IMR-90 (cell line): ENCODE data around the gene AJUBA. TPM values are rescaled to one million over a fixed set of nuclear protein-coding genes. Genes with fewer than 3 reads are reported as not detected.
A peak's percentile ranks its signal among the peaks of the same experiment; 100 is the strongest.

Experiments used
- ATAC-seq: fragments of 200-7000 bp; cut with Tn5 transposase; 2 replicates; pipeline ENCODE4 v1.9.1; 2020; ENCODE audit warnings: low read depth, mild to moderate bottlenecking, moderate library complexity
- BruUV-seq: library from RNA; stranded (reverse); fragments of 400-500 nt; replicated peaks from 2 replicates; lab custom pipeline; 2021; lab: Mats Ljungman, UMichigan
- CTCF ChIA-PET: fragments of 300-600 bp; formaldehyde crosslinking; extraction: SDS; loops from one replicate; lab custom pipeline; 2021; ENCODE audit warnings: antibody characterized with exemption; lab: Yijun Ruan, JAX
- POLR2A ChIA-PET: fragments of 300-600 bp; sonication (Branson Sonifier 250); formaldehyde crosslinking; loops from one replicate; lab custom pipeline; 2022; ENCODE audit warnings: antibody characterized with exemption; ENCODE audit not compliant: unreplicated experiment; lab: Charles Lee
- DNase-seq: peaks from one replicate; pipeline ENCODE4 v3.0.0; 2013
- H2AFZ ChIP-seq: replicated peaks from 2 replicates; pipeline ENCODE3; 2013; ENCODE audit warnings: low read length, mild to moderate bottlenecking; ENCODE audit not compliant: poor library complexity
- H2AK5ac ChIP-seq: 2 replicates; pipeline ENCODE4 v1.6.1; 2013; ENCODE audit warnings: low read depth, low read length, inconsistent platforms
- H2AK9ac ChIP-seq: replicated peaks from 2 replicates; pipeline ENCODE3; 2013; ENCODE audit warnings: mild to moderate bottlenecking, low read depth, low read length, moderate library complexity; ENCODE audit not compliant: poor library complexity
- H2BK120ac ChIP-seq: 2 replicates; pipeline ENCODE4 v1.6.1; 2013; ENCODE audit warnings: low read depth, low read length, inconsistent platforms
- H2BK15ac ChIP-seq: 3 replicates; pipeline ENCODE4 v1.6.1; 2013; ENCODE audit warnings: low read depth, low read length, inconsistent platforms
- H2BK20ac ChIP-seq: 2 replicates; pipeline ENCODE4 v1.6.1; 2013; ENCODE audit warnings: low read depth, mild to moderate bottlenecking, inconsistent platforms, low read length, moderate library complexity
- H2BK5ac ChIP-seq: 2 replicates; pipeline ENCODE4 v1.6.1; 2013; ENCODE audit warnings: mild to moderate bottlenecking, low read depth, low read length, inconsistent platforms; ENCODE audit not compliant: poor library complexity, severe bottlenecking
- H3K14ac ChIP-seq: replicated peaks from 2 replicates; pipeline ENCODE4 v1.6.1; 2013; ENCODE audit warnings: low read depth, low read length, inconsistent platforms
- H3K18ac ChIP-seq: 2 replicates; pipeline ENCODE4 v1.6.1; 2013; ENCODE audit warnings: low read depth, low read length, control low read depth
- H3K23ac ChIP-seq: 2 replicates; pipeline ENCODE4 v1.6.1; 2013; ENCODE audit warnings: low read depth, low read length, inconsistent platforms
- H3K27ac ChIP-seq: 2 replicates; pipeline ENCODE4 v1.5.1; 2013; ENCODE audit warnings: mild to moderate bottlenecking, control low read depth, low read length; ENCODE audit not compliant: insufficient read depth
- H3K27me3 ChIP-seq: 2 replicates; pipeline ENCODE4 v1.6.1; 2013; ENCODE audit warnings: low read length; ENCODE audit not compliant: control insufficient read depth, insufficient read depth
- H3K36me3 ChIP-seq: 2 replicates; pipeline ENCODE4 v1.6.1; 2013; ENCODE audit warnings: low read length, mixed read lengths; ENCODE audit not compliant: control insufficient read depth, insufficient read depth
- H3K4ac ChIP-seq: 2 replicates; pipeline ENCODE4 v1.6.1; 2013; ENCODE audit warnings: low read depth, low read length, inconsistent platforms
- H3K4me1 ChIP-seq: 2 replicates; pipeline ENCODE4 v1.6.1; 2013; ENCODE audit warnings: low read length, mixed read lengths; ENCODE audit not compliant: control insufficient read depth, insufficient read depth
- H3K4me2 ChIP-seq: 2 replicates; pipeline ENCODE4 v1.6.1; 2013; ENCODE audit warnings: low read depth, mild to moderate bottlenecking, control low read depth, low read length, moderate library complexity
- H3K4me3 ChIP-seq: 2 replicates; pipeline ENCODE4 v1.5.1; 2013; ENCODE audit warnings: low read depth, mild to moderate bottlenecking, control low read depth, low read length, moderate library complexity; ENCODE audit not compliant: insufficient read depth
- H3K56ac ChIP-seq: 2 replicates; pipeline ENCODE4 v1.6.1; 2013; ENCODE audit warnings: low read length, inconsistent platforms; ENCODE audit not compliant: insufficient read depth; ENCODE audit errors: extremely low read depth
- H3K79me1 ChIP-seq, 2 experiments: 2 replicates each; pipeline ENCODE4 v1.6.1; 2013; ENCODE audit warnings: low read length in 2 of 2, inconsistent platforms in 1 of 2, low read depth in 1 of 2
- H3K9ac ChIP-seq: 2 replicates; pipeline ENCODE4 v1.6.1; 2013; ENCODE audit warnings: low read depth, low read length, control low read depth
- H3K9me1 ChIP-seq: 2 replicates; pipeline ENCODE4 v1.6.1; 2013; ENCODE audit warnings: low read length, inconsistent platforms; ENCODE audit not compliant: insufficient read depth
- H3K9me3 ChIP-seq: 2 replicates; pipeline ENCODE4 v1.6.1; 2013; ENCODE audit warnings: low read length; ENCODE audit not compliant: control insufficient read depth, insufficient read depth
- H4K20me1 ChIP-seq: 2 replicates; pipeline ENCODE4 v1.6.1; 2013; ENCODE audit warnings: low read length, inconsistent platforms; ENCODE audit not compliant: insufficient read depth
- H4K5ac ChIP-seq: 2 replicates; pipeline ENCODE4 v1.6.1; 2013; ENCODE audit warnings: mild to moderate bottlenecking, low read depth, low read length, control low read depth
- H4K8ac ChIP-seq, 2 experiments: 2 replicates each; pipeline ENCODE4 v1.6.1; 2013; ENCODE audit warnings: low read depth in 2 of 2, low read length in 2 of 2, control low read depth in 1 of 2, inconsistent platforms in 1 of 2
- H4K91ac ChIP-seq: 2 replicates; pipeline ENCODE4 v1.6.1; 2013; ENCODE audit warnings: low read depth, low read length, inconsistent platforms; ENCODE audit not compliant: insufficient read depth
- BHLHE40 ChIP-seq: fragments of 150-350 bp; IDR thresholded peaks from 2 replicates; pipeline ENCODE4 v1.6.1; 2016; ENCODE audit warnings: mild to moderate bottlenecking, low read depth, low read length
- NFE2L2 ChIP-seq: fragments of 150-350 bp; IDR thresholded peaks from 2 replicates; pipeline ENCODE4 v1.6.1; 2016; ENCODE audit warnings: low read depth, mild to moderate bottlenecking, low read length
- SMC3 ChIP-seq: fragments of 150-350 bp; IDR thresholded peaks from 2 replicates; pipeline ENCODE4 v1.6.1; 2016; ENCODE audit warnings: low read depth, mild to moderate bottlenecking, antibody characterized with exemption, low read length, moderate library complexity
- WGBS, 2 experiments: methylation state at CpG; one replicate each; pipeline versions ENCODE4 v1.1.5 to v1.1.7; 2013; ENCODE audit warnings: missing lambda C conversion rate in 2 of 2; ENCODE audit not compliant: insufficient read length in 1 of 2; ENCODE audit errors: extremely low coverage in 2 of 2; 5-methylcytosine and 5-hydroxymethylcytosine counted together
- dilution Hi-C: fragments of 300-500 bp; cut with HindIII; formaldehyde crosslinking; loops from one replicate; pipeline ENCODE4 v1.14.3; 2018; ENCODE audit warnings: low sequenced_read_pairs; ENCODE audit not compliant: unreplicated experiment
- in situ Hi-C: fragments of 300-500 bp; cut with MboI; formaldehyde crosslinking; loops from 3 replicates; pipeline ENCODE4 v1.14.3; 2019; ENCODE audit warnings: low sequenced_read_pairs, inconsistent platforms, mixed read lengths
- intact Hi-C: fragments of 100-400 bp; cut with micrococcal nuclease; formaldehyde crosslinking; loops from 2 replicates; pipeline ENCODE4 v1.10.0; 2022
- polyA plus RNA-seq, 3 experiments: library from polyadenylated mRNA; depleted of rRNA; stranded (reverse); fragments of >200 nt; gene quantifications; 2 replicates each; pipeline ENCODE4 v1.2.3, GENCODE V29; 2012; ENCODE audit warnings: low replicate concordance in 1 of 3
- total RNA-seq: library from RNA; depleted of rRNA; stranded (reverse); fragments of >200 nt; gene quantifications from 2 replicates; pipeline ENCODE4 v1.2.3, GENCODE V29; 2012

The AJUBA gene
- total and polyA plus RNA-seq, 2 of the 4 experiments (the other 2 are of a cell fraction), result 46.4 to 67.6 TPM

- dilution Hi-C loops (no loop called here), intact Hi-C loops (loop anchor here (2.0 kb wide), 2 partner anchors 54 to 134 kb away; partner anchors contain the start of gene AJUBA), in situ Hi-C loops (no loop called here)
- H3K23ac ChIP-seq, result peak overlapping the region; percentile 59
- peaks cover 3% of the 10 kb centered on the region; the same call in 1 of the 2 replicates for H3K4me1 ChIP-seq
- peaks cover 7 to 43% of the 10 kb centered on the region in 2 experiments for H3K79me1 ChIP-seq
- peak overlapping the region; percentile 80 for H3K9ac ChIP-seq
- H2AFZ ChIP-seq, result peak overlapping the region; percentile 99
- peak overlapping the region; percentile 54; the same call in 1 of the 2 replicates for H4K5ac ChIP-seq
- no peaks in the 10 kb centered on the region for H3K27me3 ChIP-seq
- peak overlapping the region; percentile 90 for H3K14ac ChIP-seq
- H4K91ac ChIP-seq, result peak overlapping the region; percentile 83
- peaks cover 8% of the 10 kb centered on the region; the same call in 1 of the 2 replicates for H3K9me1 ChIP-seq
- peak overlapping the region; percentile 98 for H2AK9ac ChIP-seq
- TF ChIP-seq SMC3 (no peak), NFE2L2 (no peak), BHLHE40 (peak; percentile 43; the same call in 1 of the 2 replicates)
- peak overlapping the region; percentile 84 for H3K4ac ChIP-seq
- POLR2A ChIA-PET, result no interaction called here
- peak overlapping the region; percentile 68 for H3K56ac ChIP-seq
- H2AK5ac ChIP-seq, result peak overlapping the region; percentile 76
- peak overlapping the region; percentile 82 for H3K27ac ChIP-seq
- H2BK20ac ChIP-seq, result no peak overlapping the region
- BruUV-seq, result no TSS peak
- H3K18ac ChIP-seq, result peak overlapping the region; percentile 11; the same call in 1 of the 2 replicates
- 0% methylated on average over 4 of the region's 12 CpGs; no CpG with 5 or more reads in 1 of the 2 experiments for WGBS, 2 experiments
- peak overlapping the region; percentile 33 to 95 for H4K8ac ChIP-seq
- H3K9me3 ChIP-seq, result no peaks in the 10 kb centered on the region
- 0 out of 2 replicates have a peak overlapping the region, but pooled peaks have one; percentile 34 for H2BK120ac ChIP-seq
- DNase-seq, result no peak
- peak overlapping the region; percentile 83 for H3K4me2 ChIP-seq
- ATAC-seq, result no peak
- peak overlapping the region; percentile 72 for H2BK5ac ChIP-seq
- H2BK15ac ChIP-seq, result no peak overlapping the region; the same call in 2 of the 3 replicates
- H3K36me3 ChIP-seq, result peaks cover 21% of the 10 kb centered on the region
- no peaks in the 10 kb centered on the region for H4K20me1 ChIP-seq
- CTCF ChIA-PET, result interaction anchor here (1.1 to 2.1 kb wide), 5 partner anchors 10 to 58 kb away, joined by 3 to 13 read pairs (median 5); partner anchors contain the start of genes AJUBA, HAUS4 and RBM23
- peak overlapping the region; percentile 64 for H3K4me3 ChIP-seq
Observed at GRCh38 chr14:22928237-22929103, 53.9 kb downstream of the AJUBA start.
